DMS79 (cell line): ENCODE data around the gene TBC1D2B.
"Not testable (repeated sequence)": the region's sequence is repeated elsewhere in the genome, so short reads cannot be mapped to it uniquely, and the experiment has no call there.

ENCODE experiments used
- DNase-seq: peaks from one replicate; lab custom pipeline; 2025; lab: John Stamatoyannopoulos, UW

Gene TBC1D2B

DNA sequence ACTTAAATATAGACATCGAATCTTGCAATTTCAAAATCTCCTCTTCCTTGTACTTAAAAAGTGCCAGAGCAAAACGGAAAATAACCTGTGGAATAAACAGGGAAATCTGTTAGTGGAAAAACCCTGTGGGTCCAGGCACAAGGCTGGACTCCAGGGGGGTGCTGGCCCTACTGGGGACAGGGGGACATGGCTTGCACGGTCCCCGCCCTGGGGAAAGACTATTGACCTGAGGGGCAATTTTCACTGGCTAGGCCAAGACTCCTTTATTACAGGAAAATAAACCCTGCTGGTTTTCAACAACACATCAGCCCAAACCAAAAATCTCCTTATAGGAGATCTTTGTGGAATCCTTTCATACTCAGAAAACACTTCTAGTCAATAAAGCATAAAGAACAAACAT, 75.9 kb downstream of the TBC1D2B start:
- DNase-seq: no peak

GRCh38 chr15:78000927-78001249, 76.6 kb downstream of the TBC1D2B start:
- DNase-seq: no peak

DNA sequence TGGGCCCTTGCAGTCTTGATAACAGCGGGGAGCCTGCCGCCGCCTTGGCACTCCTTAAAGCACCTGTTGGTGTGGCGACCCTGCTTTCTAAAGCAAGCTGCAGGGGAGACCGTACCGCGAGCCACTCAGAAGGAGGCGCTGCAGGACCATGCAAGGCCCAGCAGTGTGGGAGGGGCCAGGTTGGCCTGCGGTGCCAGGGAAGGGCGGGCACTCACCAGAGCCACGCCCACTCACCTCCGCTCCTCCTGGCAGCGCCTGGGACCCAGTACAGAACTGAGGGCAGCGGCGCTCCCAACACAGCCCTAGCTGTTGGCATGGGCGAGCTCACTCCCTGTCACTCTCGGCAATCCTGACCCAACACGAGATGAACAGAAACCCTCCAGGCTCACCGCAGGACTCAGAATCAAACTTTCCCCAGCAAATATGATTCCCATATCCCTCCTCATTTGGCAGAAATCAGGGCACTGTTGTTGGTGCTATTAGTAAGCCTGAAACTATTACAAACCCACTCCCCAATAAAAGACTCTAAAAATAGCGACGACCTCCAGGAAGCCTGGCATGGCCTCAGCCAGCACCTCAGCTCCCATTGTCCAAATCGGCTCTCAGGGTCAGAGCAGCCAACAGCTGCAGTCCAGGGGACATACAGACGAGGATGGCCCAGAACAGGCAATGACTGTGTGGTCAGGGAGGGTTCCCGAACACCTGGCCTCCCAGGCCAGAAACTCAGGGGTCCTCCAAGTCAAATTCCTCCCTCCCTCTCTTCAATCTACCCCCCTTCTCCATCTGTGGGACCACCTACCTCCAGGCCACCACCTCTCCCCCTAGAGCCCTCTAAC, 77.2 kb downstream of the TBC1D2B start:
- DNase-seq: no peak

DNA sequence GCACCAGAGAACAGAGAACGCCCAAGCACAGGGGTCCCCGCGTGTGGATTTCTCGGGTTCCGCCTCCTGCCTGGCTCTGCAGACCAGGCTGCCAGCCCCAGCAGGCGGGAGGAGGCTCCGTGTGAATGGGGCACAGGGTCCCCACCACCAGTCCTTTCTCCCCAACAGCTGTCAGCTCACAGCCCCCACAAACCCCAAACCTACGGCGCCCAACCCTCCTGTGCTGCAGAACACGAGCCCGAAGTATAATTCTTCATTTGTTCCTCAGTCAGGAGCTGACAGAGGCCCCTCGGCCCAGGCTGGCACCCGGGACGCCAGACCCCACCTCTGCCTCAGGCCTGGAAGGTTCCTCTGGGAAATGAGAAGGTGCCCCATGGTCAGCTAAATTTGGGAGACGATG, 78.0 kb downstream of the TBC1D2B start:
- DNase-seq: no peak

- DNase-seq: no peak
Observed at GRCh38 chr15:77998592-77998991, 78.9 kb downstream of the TBC1D2B start.

- DNase-seq: not testable (repeated sequence)
Observed at GRCh38 chr15:77997761-77998554, 79.6 kb downstream of the TBC1D2B start.

DNA sequence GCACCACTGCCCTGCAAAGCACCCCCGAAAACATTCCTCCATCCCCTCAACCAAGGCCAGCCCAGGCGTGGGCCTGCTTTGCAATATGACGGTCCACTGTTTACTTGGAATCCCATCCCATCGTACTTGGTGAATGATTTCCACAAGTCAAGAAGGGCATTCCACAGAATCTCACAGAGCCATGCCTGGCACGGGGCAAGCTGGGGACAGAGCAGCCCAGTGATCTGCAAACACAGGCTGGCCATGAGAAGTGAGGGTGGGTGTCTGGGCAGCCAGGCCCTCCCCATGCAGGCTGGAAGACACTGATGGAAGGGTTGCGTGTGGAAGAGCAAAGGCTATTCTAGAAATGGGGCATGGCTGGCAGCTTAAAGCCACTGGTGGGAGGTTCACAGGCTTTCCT, 80.3 kb downstream of the TBC1D2B start:
- not testable (repeated sequence) for DNase-seq

- DNase-seq: not testable (repeated sequence)
Observed at GRCh38 chr15:77996713-77997171, 80.8 kb downstream of the TBC1D2B start.

- not testable (repeated sequence) for DNase-seq
Observed at GRCh38 chr15:77996226-77996625, 81.3 kb downstream of the TBC1D2B start.

- DNase-seq: not testable (repeated sequence)
Observed at GRCh38 chr15:77995537-77995918, 82.0 kb downstream of the TBC1D2B start.

DNA sequence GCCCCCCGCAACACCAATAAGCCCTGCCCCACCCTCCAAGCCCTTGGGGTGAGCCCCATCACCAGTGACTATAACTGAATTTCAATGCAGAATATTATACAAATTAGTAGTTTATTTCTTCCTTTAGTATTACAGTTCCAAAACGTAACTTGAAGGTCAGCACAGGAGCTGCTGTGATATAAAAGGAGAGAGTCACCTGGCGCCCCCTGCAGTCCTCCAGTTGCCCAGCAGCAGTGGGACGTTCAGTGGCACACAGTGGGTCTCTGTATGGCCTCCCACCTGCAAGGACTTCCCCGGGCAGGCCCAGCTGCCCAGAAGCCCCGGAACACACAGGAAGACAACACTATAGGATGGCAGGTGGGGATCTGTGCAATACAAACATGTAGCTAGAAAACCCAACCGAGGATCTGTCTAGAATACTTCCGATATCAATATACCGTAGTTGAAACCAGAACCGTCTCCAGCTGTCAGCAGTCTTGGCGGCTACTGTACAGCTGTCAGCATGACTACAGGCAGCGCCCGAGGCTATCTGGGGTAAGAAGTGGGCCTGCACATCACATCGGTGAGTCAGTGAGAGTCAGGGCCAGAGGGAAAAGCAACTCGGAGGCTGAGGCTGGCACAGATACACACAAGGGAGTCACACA, 82.5 kb downstream of the TBC1D2B start:
- DNase-seq: not testable (repeated sequence)

GRCh38 chr15:77993970-77994693, 83.4 kb downstream of the TBC1D2B start:
- not testable (repeated sequence) for DNase-seq

DNA sequence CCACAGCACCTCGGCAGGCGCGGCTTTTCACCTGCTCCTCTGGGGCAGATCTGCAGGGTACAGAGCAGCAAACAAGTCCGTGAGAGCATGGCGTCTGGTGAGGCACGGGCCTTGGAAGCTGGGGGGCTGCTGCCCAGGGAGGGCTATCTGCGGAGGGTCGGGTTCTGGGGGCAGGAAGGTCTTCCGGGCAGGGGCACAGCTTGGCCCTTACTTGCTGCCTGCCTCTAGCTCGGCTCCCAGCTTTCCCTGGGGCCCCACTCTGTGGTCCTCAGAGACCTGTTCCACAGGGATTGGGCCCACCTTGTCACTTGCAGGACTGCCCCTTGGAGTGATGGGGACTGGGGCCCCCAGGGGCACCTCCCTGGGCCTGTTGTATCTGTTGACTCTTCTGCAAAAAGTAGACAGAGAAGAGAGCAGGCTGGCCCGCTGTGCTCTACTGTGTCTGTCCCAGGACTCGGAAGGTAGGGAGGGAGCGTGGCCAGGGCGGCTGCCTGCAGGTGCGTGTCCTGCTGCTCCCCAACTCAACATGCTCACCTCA, 84.1 kb downstream of the TBC1D2B start:
- DNase-seq: no peak

DNA sequence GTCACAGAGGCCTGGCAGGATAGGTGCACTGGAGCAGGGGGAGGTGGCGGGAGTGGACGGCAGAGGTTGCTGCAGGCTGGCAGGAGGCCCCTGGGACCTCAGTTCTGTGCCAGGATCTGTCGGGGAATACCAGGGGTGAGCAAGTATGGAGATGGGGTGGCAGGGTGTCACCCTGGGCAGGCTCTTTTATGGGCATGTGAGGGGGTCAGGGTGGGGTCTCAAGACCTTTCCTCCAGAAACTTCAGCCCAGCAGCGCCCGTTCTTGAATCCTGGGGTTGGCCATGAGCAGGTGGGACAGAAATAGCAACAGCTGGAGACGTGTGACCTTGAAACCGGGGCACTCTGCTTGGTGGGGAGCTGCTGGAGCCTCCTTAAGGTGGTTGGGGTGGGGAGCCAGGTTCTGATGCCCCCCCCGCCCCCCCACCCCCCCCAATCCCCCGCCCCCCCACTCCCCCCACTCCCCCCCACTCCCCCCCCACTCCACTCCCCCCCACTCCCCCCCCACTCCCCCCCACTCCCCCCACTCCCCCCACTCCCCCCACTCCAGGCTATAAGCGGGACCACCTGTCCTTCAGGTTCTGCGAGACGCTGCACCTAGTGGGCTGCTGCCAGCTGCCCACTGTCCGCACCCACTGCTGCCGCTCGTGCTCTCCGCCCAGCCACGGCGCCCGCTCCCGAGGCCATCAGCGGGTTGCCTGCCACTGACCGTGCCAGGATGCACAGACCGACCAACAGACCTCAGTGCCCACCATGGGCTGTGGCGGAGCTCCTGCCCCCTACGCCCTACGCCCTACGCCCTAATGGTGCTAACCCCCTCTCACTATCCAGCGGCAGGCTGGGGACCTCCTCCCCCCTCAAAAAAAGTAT, 84.9 kb downstream of the TBC1D2B start:
- DNase-seq: no peak

DNA sequence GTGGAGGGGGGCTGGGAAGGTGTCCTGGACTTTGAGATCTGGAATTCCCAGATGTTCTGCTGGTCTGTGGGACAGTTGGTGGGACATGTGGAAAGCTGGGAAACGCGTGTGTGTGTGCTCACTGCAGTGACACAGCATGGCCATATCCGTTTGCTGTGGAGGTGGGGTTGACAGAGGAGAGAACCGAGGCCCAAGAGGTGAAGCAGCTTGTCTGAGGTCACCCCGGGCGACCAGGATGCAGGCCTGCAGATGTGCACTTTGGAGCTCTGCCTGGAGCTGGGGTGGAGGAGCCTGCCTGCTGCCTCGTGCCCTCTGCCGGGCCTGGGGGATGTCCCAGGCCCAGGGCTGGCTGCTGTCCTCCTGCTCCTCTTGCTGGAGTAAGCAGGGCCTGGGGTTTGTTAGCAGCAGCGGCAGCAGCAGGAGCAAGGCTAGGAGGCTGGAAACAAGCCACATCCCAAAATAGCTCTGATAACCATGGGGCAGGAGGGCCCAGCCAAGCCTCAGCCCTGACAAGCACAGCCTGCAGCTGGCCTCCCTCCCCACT, 85.8 kb downstream of the TBC1D2B start:
- not testable (repeated sequence) for DNase-seq

DNA sequence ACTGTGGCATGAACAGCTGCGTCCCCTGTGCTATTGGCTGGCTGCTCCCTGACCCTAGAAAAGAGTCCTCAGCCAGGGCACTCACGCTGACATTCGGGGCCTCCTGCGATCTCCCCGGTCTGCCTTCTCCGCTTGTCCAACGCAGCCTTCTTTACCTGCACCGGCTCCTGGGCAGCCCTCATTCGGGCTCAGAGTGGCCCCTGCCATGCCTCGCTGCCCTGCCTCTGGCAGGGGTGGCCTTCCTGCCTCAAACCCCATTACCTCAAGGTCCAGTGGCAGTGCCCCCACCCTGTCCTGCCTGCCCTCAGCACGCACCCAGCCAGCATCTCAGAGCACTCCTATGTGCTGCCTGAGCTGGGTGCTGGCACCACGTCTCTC, 86.5 kb downstream of the TBC1D2B start:
- DNase-seq: no peak

GRCh38 chr15:77989296-77990143, 88.0 kb downstream of the TBC1D2B start:
- DNase-seq: no peak

GRCh38 chr15:77988347-77989295, 88.9 kb downstream of the TBC1D2B start:
- DNase-seq: no peak
